Neural progenitor cell (in vitro differentiated cells): Measurements from ENCODE around the gene FYN. TPM values are rescaled to one million over a fixed set of nuclear protein-coding genes. Genes with fewer than 3 reads are reported as not detected.
"Not testable (repeated sequence)": the region's sequence is repeated elsewhere in the genome, so short reads cannot be mapped to it uniquely, and the experiment has no call there.

ENCODE experiments used
- DNase-seq: peaks from one replicate; pipeline ENCODE4 v3.0.0-alpha.2; 2016; ENCODE audit warnings: low spot score
- H2AFZ ChIP-seq: fragments of 200-600 bp; sonication (generic); replicated peaks from 2 replicates; pipeline ENCODE4 v1.6.1; 2016; ENCODE audit warnings: antibody characterized with exemption
- H3F3A ChIP-seq: fragments of 200-600 bp; sonication (generic); 2 replicates; pipeline ENCODE4 v1.6.1; 2016; ENCODE audit warnings: antibody characterized with exemption, low read depth
- H3K27ac ChIP-seq: fragments of 200-600 bp; sonication (generic); 2 replicates; pipeline ENCODE4 v1.5.1; 2016; ENCODE audit warnings: mild to moderate bottlenecking
- H3K27me3 ChIP-seq: fragments of 200-600 bp; sonication (generic); 2 replicates; pipeline ENCODE4 v1.6.1; 2016; ENCODE audit warnings: mild to moderate bottlenecking, moderate library complexity
- H3K36me3 ChIP-seq: fragments of 200-600 bp; sonication (generic); 2 replicates; pipeline ENCODE4 v1.5.1; 2016
- H3K4me1 ChIP-seq: fragments of 200-600 bp; sonication (generic); 2 replicates; pipeline ENCODE4 v1.6.1; 2016; ENCODE audit warnings: mixed run types
- H3K4me2 ChIP-seq: fragments of 200-600 bp; sonication (generic); 2 replicates; pipeline ENCODE4 v1.6.1; 2016
- H3K4me3 ChIP-seq: fragments of 200-600 bp; sonication (generic); 2 replicates; pipeline ENCODE4 v1.5.1; 2016
- H3K79me2 ChIP-seq: fragments of 200-600 bp; sonication (generic); 2 replicates; pipeline ENCODE4 v1.6.1; 2016; ENCODE audit warnings: low read depth
- H3K9ac ChIP-seq: fragments of 200-600 bp; sonication (generic); 2 replicates; pipeline ENCODE4 v1.6.1; 2016
- H3K9me3 ChIP-seq: fragments of 200-600 bp; sonication (generic); 2 replicates; pipeline ENCODE4 v1.5.1; 2016; ENCODE audit warnings: low read depth
- H4K20me1 ChIP-seq: fragments of 200-600 bp; sonication (generic); 2 replicates; pipeline ENCODE4 v1.6.1; 2016; ENCODE audit warnings: low read depth
- H3K27ac Mint-ChIP-seq: 3 replicates; pipeline ENCODE4 v1.8.0; 2021; ENCODE audit warnings: mixed read lengths
- H3K27me3 Mint-ChIP-seq: 2 replicates; pipeline ENCODE4 v1.8.0; 2022; ENCODE audit warnings: low read depth, mild to moderate bottlenecking, inconsistent platforms, moderate library complexity, mixed read lengths; ENCODE audit not compliant: insufficient read depth
- H3K36me3 Mint-ChIP-seq: 3 replicates; pipeline ENCODE4 v1.8.0; 2021; ENCODE audit warnings: mixed read lengths
- H3K4me1 Mint-ChIP-seq: 3 replicates; pipeline ENCODE4 v1.8.0; 2021; ENCODE audit warnings: mixed read lengths
- H3K4me3 Mint-ChIP-seq: 3 replicates; pipeline ENCODE4 v1.8.0; 2021; ENCODE audit warnings: mild to moderate bottlenecking, moderate library complexity, mixed read lengths
- H3K9me3 Mint-ChIP-seq: 3 replicates; pipeline ENCODE4 v1.8.0; 2020; ENCODE audit warnings: mixed read lengths
- EZH2 ChIP-seq: fragments of 200-600 bp; sonication (generic); IDR thresholded peaks from 2 replicates; pipeline ENCODE4 v1.6.1; 2017; ENCODE audit warnings: antibody characterized with exemption, mild to moderate bottlenecking, moderate library complexity
- EZH2phosphoT487 ChIP-seq: fragments of 200-600 bp; sonication (generic); IDR thresholded peaks from 2 replicates; pipeline ENCODE4 v1.6.1; 2017; ENCODE audit warnings: antibody characterized with exemption
- total RNA-seq: library from RNA; depleted of rRNA; stranded (reverse); fragments of >200 nt; gene quantifications from 2 replicates; pipeline ENCODE4 v1.2.3, GENCODE V29; 2015; ENCODE audit warnings: low replicate concordance
- TF ChIP-seq, protein P1 (sequence below): fragments of 200-600 bp; sonication (generic); IDR thresholded peaks from 2 replicates; pipeline ENCODE4 v1.5.1; 2017; ENCODE audit warnings: antibody characterized with exemption, mild to moderate bottlenecking

FYN gene
- total RNA-seq, 1 donor from 2014 or later: 167 TPM

DNA sequence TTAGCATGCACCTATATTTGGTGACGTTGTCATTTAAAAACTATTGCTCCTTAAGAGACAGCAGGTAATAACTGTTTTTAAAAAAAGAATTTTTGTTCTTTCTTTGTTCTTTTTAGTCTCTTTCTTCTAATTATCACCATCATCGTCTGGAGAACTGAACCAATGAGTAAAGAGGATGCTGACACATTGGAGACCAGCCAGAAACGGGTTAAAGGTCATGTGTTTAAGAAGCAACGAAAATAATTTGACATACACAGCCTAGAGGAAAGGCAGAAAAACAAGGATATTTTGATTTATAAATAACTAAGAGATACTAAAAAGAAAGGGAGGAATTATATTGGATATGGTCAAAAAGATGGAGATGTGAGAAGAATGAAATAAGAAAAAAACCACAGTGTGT is 19.2 kb upstream of the FYN start:
- Histone ChIP-seq H3F3A (peaks cover 32% of the 10 kb centered on the region), H3K4me1 (peaks cover 28% of the 10 kb centered on the region), H3K79me2 (no peaks in the 10 kb centered on the region), H3K27me3 (peaks cover 93% of the 10 kb centered on the region), H3K4me2 (no peak overlapping the region), H3K9ac (no peak overlapping the region), H3K4me3 (no peak overlapping the region), H3K27ac (no peak overlapping the region), H3K36me3 (no peaks in the 10 kb centered on the region), H2AFZ (no peak overlapping the region), H3K9me3 (no peaks in the 10 kb centered on the region), H4K20me1 (no peaks in the 10 kb centered on the region)
- TF ChIP-seq EZH2: no peak
- TF ChIP-seq, protein P1, sequence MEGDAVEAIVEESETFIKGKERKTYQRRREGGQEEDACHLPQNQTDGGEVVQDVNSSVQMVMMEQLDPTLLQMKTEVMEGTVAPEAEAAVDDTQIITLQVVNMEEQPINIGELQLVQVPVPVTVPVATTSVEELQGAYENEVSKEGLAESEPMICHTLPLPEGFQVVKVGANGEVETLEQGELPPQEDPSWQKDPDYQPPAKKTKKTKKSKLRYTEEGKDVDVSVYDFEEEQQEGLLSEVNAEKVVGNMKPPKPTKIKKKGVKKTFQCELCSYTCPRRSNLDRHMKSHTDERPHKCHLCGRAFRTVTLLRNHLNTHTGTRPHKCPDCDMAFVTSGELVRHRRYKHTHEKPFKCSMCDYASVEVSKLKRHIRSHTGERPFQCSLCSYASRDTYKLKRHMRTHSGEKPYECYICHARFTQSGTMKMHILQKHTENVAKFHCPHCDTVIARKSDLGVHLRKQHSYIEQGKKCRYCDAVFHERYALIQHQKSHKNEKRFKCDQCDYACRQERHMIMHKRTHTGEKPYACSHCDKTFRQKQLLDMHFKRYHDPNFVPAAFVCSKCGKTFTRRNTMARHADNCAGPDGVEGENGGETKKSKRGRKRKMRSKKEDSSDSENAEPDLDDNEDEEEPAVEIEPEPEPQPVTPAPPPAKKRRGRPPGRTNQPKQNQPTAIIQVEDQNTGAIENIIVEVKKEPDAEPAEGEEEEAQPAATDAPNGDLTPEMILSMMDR: no peak
- no peak for TF ChIP-seq EZH2phosphoT487
- H3K36me3 Mint-ChIP-seq: no peaks in the 10 kb centered on the region
- no peaks in the 10 kb centered on the region for H3K9me3 Mint-ChIP-seq
- peaks cover 34% of the 10 kb centered on the region for H3K4me1 Mint-ChIP-seq
- no peaks in the 10 kb centered on the region for H3K27me3 Mint-ChIP-seq
- H3K27ac Mint-ChIP-seq: no peak overlapping the region
- DNase-seq: no peak
- no peak overlapping the region for H3K4me3 Mint-ChIP-seq

DNA sequence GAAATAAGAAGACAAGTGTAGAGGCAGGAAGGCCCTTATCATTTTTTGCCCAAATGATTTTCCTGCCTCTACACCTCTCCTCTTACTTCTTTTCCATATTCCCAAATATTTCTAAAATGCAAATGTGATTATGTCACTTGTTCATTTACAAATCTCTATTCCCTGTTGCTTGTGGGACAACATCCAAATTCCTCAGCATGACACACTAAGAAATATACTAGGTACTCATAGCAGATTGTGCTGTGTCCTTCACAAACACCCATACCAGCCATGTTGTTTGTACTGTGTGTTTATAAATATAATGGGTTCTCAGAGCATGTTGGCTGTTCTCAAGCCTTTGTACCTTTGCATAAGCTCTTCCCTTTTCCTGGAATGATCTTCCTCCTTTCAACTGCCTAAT is 17.7 kb upstream of the FYN start:
- no peak overlapping the region for H3K4me2 ChIP-seq
- H3K4me3 Mint-ChIP-seq: peak overlapping the region; percentile 67
- H3K9me3 Mint-ChIP-seq: peaks cover 5% of the 10 kb centered on the region
- no peaks in the 10 kb centered on the region for H3K36me3 ChIP-seq
- no peak overlapping the region for H3K9ac ChIP-seq
- no peaks in the 10 kb centered on the region for H3K36me3 Mint-ChIP-seq
- no peaks in the 10 kb centered on the region for H3K79me2 ChIP-seq
- no peaks in the 10 kb centered on the region for H3K9me3 ChIP-seq
- H3K27ac Mint-ChIP-seq: no peak overlapping the region
- peaks cover 29% of the 10 kb centered on the region for H3K4me1 ChIP-seq
- no peak for TF ChIP-seq EZH2phosphoT487
- TF ChIP-seq, protein P1: no peak
- TF ChIP-seq EZH2: no peak
- no peaks in the 10 kb centered on the region for H4K20me1 ChIP-seq
- peaks cover 8% of the 10 kb centered on the region for H3K27me3 Mint-ChIP-seq
- peaks cover 32% of the 10 kb centered on the region for H3F3A ChIP-seq
- H3K27me3 ChIP-seq: peaks cover 93% of the 10 kb centered on the region
- no peak for DNase-seq
- H3K4me3 ChIP-seq: no peak overlapping the region
- no peak overlapping the region for H3K27ac ChIP-seq
- no peak overlapping the region for H2AFZ ChIP-seq
- peaks cover 36% of the 10 kb centered on the region for H3K4me1 Mint-ChIP-seq

DNA sequence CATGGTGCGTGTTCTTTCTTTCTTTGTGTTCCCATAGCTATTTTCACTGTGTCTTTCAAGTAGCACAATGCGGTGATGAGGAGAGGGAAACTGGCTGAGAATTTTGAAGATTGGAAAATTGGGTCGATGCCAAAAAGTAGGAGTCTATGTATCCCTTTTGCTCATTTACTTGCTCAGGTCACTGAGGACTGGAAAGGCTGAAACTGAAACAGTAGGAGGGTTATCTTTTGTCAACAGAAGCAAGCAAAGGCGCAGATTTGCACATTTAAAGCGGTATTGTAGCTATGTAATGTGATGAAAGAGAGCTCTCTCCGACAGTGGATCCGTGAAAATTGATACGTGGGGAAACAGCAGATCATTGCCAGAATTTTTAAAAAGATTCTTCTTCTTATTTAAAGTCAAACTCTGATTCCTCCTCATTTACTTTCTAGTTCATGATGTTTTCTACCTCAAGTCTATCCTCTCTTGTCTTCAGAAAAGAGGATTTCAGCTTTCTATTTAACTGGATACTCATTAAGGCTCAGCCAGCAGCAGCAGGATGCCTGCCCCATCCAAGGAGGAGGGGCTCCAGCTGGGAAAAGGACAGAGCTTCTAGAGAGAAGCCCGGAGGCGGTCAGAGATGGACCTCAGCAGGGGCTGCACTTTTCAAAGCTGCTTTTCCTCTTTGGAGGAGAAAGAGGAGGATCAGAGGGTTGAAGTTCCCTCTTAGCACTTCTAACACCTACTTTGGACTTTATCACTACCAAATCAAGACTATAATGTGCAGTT is 15.9 kb upstream of the FYN start:
- Histone ChIP-seq H3K4me1 (peaks cover 34% of the 10 kb centered on the region), H3K9ac (no peak overlapping the region), H3K27me3 (peaks cover 82% of the 10 kb centered on the region), H2AFZ (no peak overlapping the region), H3K4me2 (peak overlapping the region; percentile 67), H3K27ac (peak overlapping the region; percentile 1), H3K9me3 (no peaks in the 10 kb centered on the region), H3K79me2 (no peaks in the 10 kb centered on the region), H3F3A (peaks cover 40% of the 10 kb centered on the region), H3K4me3 (peak overlapping the region; percentile 18), H4K20me1 (no peaks in the 10 kb centered on the region), H3K36me3 (no peaks in the 10 kb centered on the region)
- Mint-ChIP-seq H3K27me3 (peaks cover 14% of the 10 kb centered on the region), H3K4me3 (peak overlapping the region; percentile 78), H3K9me3 (peaks cover 5% of the 10 kb centered on the region), H3K36me3 (no peaks in the 10 kb centered on the region), H3K27ac (peak overlapping the region; percentile 96), H3K4me1 (peaks cover 39% of the 10 kb centered on the region)
- no peak for TF ChIP-seq EZH2phosphoT487
- TF ChIP-seq EZH2: peak; percentile 52
- DNase-seq: peak; percentile 92

GRCh38 chr6:111886793-111887192 is 13.5 kb upstream of the FYN start:
- H3K9ac ChIP-seq, H3K4me2 ChIP-seq, H3K27ac Mint-ChIP-seq, H3K4me3 ChIP-seq, H3K9me3 Mint-ChIP-seq, H2AFZ ChIP-seq, H3K79me2 ChIP-seq, H4K20me1 ChIP-seq, H3K9me3 ChIP-seq, H3K36me3 ChIP-seq, DNase-seq, H3K27ac ChIP-seq, H3K4me3 Mint-ChIP-seq, H3K36me3 Mint-ChIP-seq: not testable (repeated sequence)
- peaks cover 14% of the 10 kb centered on the region for H3K27me3 Mint-ChIP-seq
- H3K4me1 Mint-ChIP-seq: peaks cover 44% of the 10 kb centered on the region
- peaks cover 40% of the 10 kb centered on the region for H3K4me1 ChIP-seq
- H3F3A ChIP-seq: peaks cover 47% of the 10 kb centered on the region
- H3K27me3 ChIP-seq: peaks cover 59% of the 10 kb centered on the region
